Neuron (in vitro differentiated cells): ENCODE data around the gene GAS7.

Source experiments
- H2AFZ ChIP-seq: one replicate; pipeline ENCODE4 v1.6.1; 2013; ENCODE audit warnings: low read depth, mild to moderate bottlenecking, inconsistent platforms, low read length, moderate library complexity
- H3K27me3 ChIP-seq: one replicate; pipeline ENCODE4 v1.6.1; 2013; ENCODE audit warnings: low read length; ENCODE audit not compliant: insufficient read depth
- H3K36me3 ChIP-seq: one replicate; pipeline ENCODE4 v1.6.1; 2013; ENCODE audit warnings: low read length; ENCODE audit not compliant: insufficient read depth
- H3K4me1 ChIP-seq: one replicate; pipeline ENCODE4 v1.6.1; 2013; ENCODE audit warnings: low read length; ENCODE audit not compliant: insufficient read depth
- H3K4me3 ChIP-seq: 2 replicates; pipeline ENCODE4 v1.5.1; 2013; ENCODE audit warnings: mild to moderate bottlenecking, low read length, moderate library complexity
- H3K9me3 ChIP-seq: one replicate; pipeline ENCODE4 v1.6.1; 2013; ENCODE audit warnings: low read length

The GAS7 gene

DNA sequence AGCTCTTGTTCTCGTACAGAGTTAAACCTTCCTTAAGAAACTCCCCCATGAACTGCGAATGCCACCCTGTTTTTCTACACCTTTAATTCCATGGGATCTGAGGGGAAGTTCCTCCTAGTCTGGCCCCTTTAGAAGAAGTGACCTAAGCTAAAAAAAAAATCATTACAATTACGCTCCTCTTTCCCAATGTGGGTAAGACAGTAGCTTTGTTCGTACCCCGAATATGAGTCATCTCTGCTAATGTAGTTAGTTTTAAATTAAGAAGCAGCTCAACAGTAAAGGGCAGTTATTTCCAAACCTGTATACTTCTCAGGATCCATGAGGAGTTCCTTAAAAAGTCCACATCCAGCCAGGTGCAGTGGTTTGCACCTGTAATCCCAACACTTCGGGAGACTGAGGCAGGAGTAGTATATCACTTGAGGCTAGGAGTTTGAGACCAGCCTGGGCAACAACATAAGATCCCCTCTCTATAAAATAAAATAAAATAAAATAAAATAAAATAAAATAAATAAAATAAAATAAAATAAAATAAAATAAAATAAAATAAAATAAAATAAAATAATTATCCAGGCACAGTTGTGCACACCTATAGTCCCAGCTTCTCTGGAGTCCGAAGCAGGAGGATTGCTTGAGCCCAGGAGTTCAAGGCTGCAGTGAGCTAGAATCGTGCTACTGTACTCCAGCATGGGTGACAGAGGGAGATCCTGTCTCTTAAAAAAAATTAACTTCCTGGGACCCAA, 319.4 kb downstream of the GAS7 start:
- Histone ChIP-seq H3K4me1 (no peaks in the 10 kb centered on the region), H3K4me3 (no peak overlapping the region), H3K36me3 (no peaks in the 10 kb centered on the region), H2AFZ (no peak overlapping the region), H3K27me3 (no peaks in the 10 kb centered on the region), H3K9me3 (no peaks in the 10 kb centered on the region)

DNA sequence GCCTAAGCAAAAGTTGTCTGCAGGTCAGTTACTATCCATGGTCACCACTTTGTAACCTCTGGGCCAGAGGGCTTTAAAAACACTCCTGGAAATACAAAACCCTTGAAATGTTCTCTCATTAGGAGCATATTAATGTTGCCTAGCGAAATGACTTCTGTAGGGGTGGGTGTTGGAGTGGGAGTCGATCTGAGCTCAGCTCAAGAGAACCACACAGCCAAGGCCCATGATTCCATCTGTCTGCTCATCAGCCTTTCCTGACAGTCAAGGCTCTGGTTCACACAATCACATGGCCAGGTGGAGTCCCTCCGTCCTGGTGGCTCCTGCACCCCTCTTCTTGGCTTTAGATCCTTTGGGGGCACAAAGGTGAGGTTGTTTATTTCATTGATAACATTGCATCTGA, 320.1 kb downstream of the GAS7 start:
- no peaks in the 10 kb centered on the region for H3K9me3 ChIP-seq

DNA sequence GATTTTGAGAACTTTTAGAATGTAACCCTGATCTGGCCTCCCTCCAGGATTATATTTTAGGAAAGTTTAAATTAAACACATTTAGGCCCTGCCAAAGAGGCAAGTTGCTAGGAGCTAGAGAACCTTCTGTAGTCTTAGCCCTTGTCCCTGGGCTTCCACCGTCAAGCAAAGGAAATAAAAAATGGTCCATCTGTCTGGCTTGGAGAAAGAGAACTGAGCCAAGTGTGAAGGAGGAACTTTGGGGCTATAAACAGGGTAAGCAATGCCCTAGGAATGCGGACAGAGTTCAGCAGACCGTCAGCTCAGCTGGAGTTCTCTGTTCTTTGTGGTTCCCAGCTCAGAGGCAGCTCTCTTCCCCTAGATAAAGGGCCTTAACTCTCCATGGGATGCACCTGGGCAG, 323.0 kb downstream of the GAS7 start:
- H3K9me3 ChIP-seq = no peaks in the 10 kb centered on the region
- no peaks in the 10 kb centered on the region for H3K36me3 ChIP-seq
- no peak overlapping the region for H2AFZ ChIP-seq
- H3K4me3 ChIP-seq = no peak overlapping the region
- H3K27me3 ChIP-seq = no peaks in the 10 kb centered on the region
- no peaks in the 10 kb centered on the region for H3K4me1 ChIP-seq

More for the DNA sequence above, 320.1 kb downstream of the GAS7 start:
- Histone ChIP-seq H3K4me1 (no peaks in the 10 kb centered on the region), H3K4me3 (no peak overlapping the region), H3K27me3 (no peaks in the 10 kb centered on the region), H2AFZ (no peak overlapping the region), H3K36me3 (no peaks in the 10 kb centered on the region)

DNA sequence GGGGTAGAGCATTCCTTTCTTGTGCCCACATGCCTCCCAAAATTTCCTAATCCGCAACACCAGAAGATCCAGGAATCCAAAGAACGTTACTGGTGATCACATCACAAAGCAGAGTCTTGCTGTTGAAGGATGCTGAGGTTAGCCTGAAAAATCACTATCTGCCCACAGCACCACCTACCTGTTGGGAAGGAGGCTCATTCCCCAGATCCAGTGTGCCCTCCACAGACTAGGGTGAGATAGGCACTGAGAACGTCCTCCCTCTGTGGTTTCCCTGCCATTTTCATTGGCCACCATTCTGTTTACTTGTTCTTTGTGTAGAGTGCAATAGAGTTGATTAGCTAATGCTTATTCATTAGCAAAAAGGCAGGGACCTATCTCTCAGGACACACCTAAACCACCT, 323.7 kb downstream of the GAS7 start:
- Histone ChIP-seq H3K4me1 (no peaks in the 10 kb centered on the region), H3K4me3 (no peak overlapping the region), H3K9me3 (no peaks in the 10 kb centered on the region), H3K27me3 (no peaks in the 10 kb centered on the region), H2AFZ (no peak overlapping the region), H3K36me3 (no peaks in the 10 kb centered on the region)

DNA sequence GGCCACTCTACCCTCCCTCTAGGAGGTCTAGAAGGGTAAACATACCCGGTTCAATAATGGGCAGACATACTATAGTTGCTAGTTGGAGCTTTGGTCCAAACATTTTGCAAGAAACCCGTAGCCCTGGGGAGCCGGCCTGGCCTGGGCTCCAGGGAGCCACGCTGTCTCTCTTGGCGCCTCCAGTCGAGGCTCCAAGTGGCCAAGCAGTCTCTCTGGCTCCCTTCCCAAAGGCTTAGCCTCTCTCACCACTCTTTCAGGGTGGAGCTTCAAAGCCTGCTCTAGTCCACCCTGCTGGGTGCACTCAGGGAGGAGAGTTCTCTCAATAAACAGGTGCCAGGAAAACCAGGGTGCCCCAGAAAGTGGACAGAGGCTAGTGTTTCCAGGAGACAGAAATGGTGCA, 325.6 kb downstream of the GAS7 start:
- no peaks in the 10 kb centered on the region for H3K27me3 ChIP-seq
- no peaks in the 10 kb centered on the region for H3K36me3 ChIP-seq
- no peaks in the 10 kb centered on the region for H3K9me3 ChIP-seq
- no peak overlapping the region for H3K4me3 ChIP-seq
- peaks cover 15% of the 10 kb centered on the region for H3K4me1 ChIP-seq
- no peak overlapping the region for H2AFZ ChIP-seq

DNA sequence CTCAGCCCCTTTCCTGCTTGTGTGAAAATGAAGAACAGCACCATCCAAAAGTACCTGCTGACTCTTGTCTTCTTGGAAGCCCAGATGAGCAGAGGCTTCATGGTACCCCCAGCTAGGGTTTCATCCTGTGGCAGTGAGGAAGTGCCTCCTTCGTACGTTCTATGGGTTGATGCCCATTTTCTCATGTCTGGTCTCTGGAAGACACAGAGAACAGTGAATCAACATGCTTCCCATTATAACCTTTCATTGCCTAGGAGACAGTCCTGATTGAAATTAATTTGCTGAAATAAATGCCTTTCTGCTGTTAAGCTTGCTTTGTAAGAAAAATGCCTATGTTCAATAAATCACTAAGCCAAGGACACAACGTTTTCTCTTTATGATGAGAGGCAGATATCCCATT, 329.9 kb downstream of the GAS7 start:
- Histone ChIP-seq H3K36me3 (no peaks in the 10 kb centered on the region), H3K4me3 (no peak overlapping the region), H3K9me3 (no peaks in the 10 kb centered on the region), H3K27me3 (no peaks in the 10 kb centered on the region), H3K4me1 (peaks cover 17% of the 10 kb centered on the region), H2AFZ (no peak overlapping the region)

DNA sequence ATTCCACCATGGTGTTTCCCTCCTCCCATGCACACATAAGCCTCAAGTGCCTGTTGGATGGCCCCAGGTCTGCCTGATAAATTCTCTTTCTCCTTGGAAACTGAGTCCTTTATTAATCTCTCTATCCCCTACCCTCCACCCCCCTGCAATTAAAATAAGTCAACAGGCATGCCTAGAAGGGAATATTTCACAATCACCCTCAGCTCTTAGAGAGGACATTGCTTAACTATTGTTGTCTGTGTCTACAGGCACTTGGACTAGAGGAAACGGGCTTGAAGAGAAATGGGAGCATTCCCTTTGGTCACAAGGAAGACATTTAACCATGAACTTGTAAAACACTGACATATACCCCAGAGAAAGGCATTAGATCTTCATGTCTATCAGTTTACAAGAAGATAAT, 332.8 kb downstream of the GAS7 start:
- peaks cover 17% of the 10 kb centered on the region for H3K4me1 ChIP-seq
- no peak overlapping the region for H3K4me3 ChIP-seq
- H3K27me3 ChIP-seq = peaks cover 6% of the 10 kb centered on the region
- H3K36me3 ChIP-seq = no peaks in the 10 kb centered on the region
- H3K9me3 ChIP-seq = no peaks in the 10 kb centered on the region
- no peak overlapping the region for H2AFZ ChIP-seq

DNA sequence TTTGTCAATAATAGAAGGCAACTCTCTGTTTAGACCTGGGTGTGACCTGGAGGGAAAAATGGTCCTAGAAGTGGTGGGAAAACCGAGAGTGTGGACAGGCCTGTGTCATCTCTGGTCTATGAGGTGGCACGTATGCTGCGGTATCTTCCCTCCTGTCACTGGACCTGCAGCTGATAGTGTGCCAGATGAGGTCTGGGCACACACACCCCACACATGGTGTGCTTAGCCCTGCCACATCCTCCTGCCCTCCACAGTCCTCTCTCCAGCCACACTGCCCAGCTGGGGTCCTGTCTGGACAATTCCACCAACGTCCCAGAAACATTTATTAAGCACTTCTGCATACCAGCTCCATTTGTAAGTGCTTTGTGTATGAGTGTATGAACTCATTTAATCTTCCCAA, 335.5 kb downstream of the GAS7 start:
- no peak overlapping the region for H2AFZ ChIP-seq

DNA sequence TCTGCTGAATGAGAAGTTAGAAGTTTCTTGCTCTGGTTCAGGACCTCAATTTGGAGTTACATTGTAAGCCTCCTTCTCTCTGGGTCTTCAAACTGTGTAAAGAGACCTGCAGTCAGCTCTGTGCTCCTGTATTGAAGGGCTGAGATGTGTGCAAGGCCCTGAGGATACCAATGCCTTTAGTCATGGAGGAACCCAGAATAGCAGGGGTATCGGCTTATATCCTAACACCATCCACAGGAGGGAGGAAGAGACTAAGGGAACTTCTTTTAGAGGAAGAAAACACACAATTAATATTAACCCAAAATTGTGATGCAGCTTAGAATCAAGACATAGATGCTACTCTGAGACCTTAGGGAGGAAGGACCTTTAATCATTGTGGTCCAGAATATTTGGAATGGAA, 336.2 kb downstream of the GAS7 start:
- peaks cover 6% of the 10 kb centered on the region for H3K27me3 ChIP-seq
- no peak overlapping the region for H3K4me3 ChIP-seq
- no peaks in the 10 kb centered on the region for H3K36me3 ChIP-seq
- H3K4me1 ChIP-seq = no peaks in the 10 kb centered on the region
- no peak overlapping the region for H2AFZ ChIP-seq
- H3K9me3 ChIP-seq = no peaks in the 10 kb centered on the region

More for the DNA sequence above, 335.5 kb downstream of the GAS7 start:
- Histone ChIP-seq H3K27me3 (peaks cover 6% of the 10 kb centered on the region), H3K4me3 (no peak overlapping the region), H3K4me1 (peaks cover 3% of the 10 kb centered on the region), H3K36me3 (no peaks in the 10 kb centered on the region), H3K9me3 (no peaks in the 10 kb centered on the region)

DNA sequence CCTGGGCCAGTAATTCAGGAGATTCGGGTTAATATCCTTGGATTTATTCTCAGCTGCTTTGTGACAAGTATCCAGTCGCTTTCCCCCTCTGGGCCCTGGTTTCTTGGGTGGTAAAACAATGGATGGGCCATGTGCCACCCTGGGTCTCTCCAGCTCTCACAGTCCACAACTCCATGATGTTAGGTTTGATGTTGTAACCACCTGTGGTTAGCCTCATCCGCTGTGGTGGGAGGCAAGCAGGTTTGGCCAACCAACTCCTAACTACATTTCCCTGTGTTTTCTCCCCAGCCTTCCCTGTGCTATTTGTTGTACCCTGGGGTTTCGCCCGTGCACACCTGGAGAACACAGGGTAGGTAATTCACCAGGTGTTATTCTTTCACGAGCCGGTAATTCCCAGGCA, 337.6 kb downstream of the GAS7 start:
- Histone ChIP-seq H3K4me3 (no peak overlapping the region), H3K36me3 (no peaks in the 10 kb centered on the region), H3K27me3 (peaks cover 6% of the 10 kb centered on the region), H2AFZ (no peak overlapping the region), H3K4me1 (no peaks in the 10 kb centered on the region), H3K9me3 (no peaks in the 10 kb centered on the region)
